SU-DHL-6 (cell line): ENCODE results near the gene TMIE.

Source experiments
- H2AFZ ChIP-seq: fragments of 200-600 bp; sonication (generic); 2 replicates; pipeline ENCODE4 v1.6.1; 2014; ENCODE audit warnings: low read depth, mild to moderate bottlenecking, moderate library complexity, mixed read lengths, antibody characterized with exemption, low read length; ENCODE audit not compliant: severe bottlenecking
- H3F3A ChIP-seq: fragments of 200-600 bp; shearing (Covaris generic); 2 replicates; pipeline ENCODE4 v1.6.0; 2016; ENCODE audit warnings: antibody characterized with exemption, mild to moderate bottlenecking; ENCODE audit not compliant: insufficient read depth
- H3K27ac ChIP-seq: fragments of 200-600 bp; sonication (generic); 2 replicates; pipeline ENCODE4 v1.5.1; 2016; ENCODE audit warnings: low read depth, mild to moderate bottlenecking, low read length, moderate library complexity, mixed read lengths
- H3K27me3 ChIP-seq: fragments of 200-600 bp; sonication (generic), shearing (Covaris generic); 2 replicates; pipeline ENCODE4 v1.6.0; 2014; ENCODE audit warnings: mild to moderate bottlenecking, low read length
- H3K36me3 ChIP-seq: fragments of 200-600 bp; sonication (generic); 2 replicates; pipeline ENCODE4 v1.6.1; 2014; ENCODE audit warnings: mild to moderate bottlenecking, low read length, mixed read lengths
- H3K4me2 ChIP-seq: fragments of 300-600, 200-600 bp; shearing (Covaris generic), sonication (generic); 2 replicates; pipeline ENCODE4 v1.6.0; 2014; ENCODE audit warnings: low read length, low read depth, mild to moderate bottlenecking; ENCODE audit not compliant: poor library complexity, severe bottlenecking
- H3K4me3 ChIP-seq: fragments of 200-600 bp; sonication (generic); 2 replicates; pipeline ENCODE4 v1.5.1; 2014; ENCODE audit warnings: antibody characterized with exemption, low read length, mild to moderate bottlenecking, mixed read lengths; ENCODE audit not compliant: insufficient read depth, poor library complexity, severe bottlenecking
- H3K79me2 ChIP-seq: fragments of 200-600 bp; sonication (generic); 2 replicates; pipeline ENCODE4 v1.6.1; 2014; ENCODE audit warnings: mild to moderate bottlenecking, low read length, moderate library complexity; ENCODE audit not compliant: insufficient read depth
- H3K9ac ChIP-seq: fragments of 200-600 bp; sonication (generic); 2 replicates; pipeline ENCODE4 v1.7.0; 2014; ENCODE audit warnings: mild to moderate bottlenecking, low read length
- H3K9me2 ChIP-seq: fragments of 200-600 bp; sonication (generic); replicated peaks from 2 replicates; pipeline ENCODE4 v1.6.1; 2014; ENCODE audit warnings: low read length; ENCODE audit not compliant: insufficient read depth
- H3K9me3 ChIP-seq: fragments of 200-600 bp; sonication (generic); 2 replicates; pipeline ENCODE4 v1.6.1; 2014; ENCODE audit warnings: low read length, mixed read lengths; ENCODE audit not compliant: insufficient read depth
- H4K20me1 ChIP-seq: fragments of 200-600 bp; sonication (generic); 2 replicates; pipeline ENCODE4 v1.6.1; 2014; ENCODE audit warnings: low read depth, mild to moderate bottlenecking, antibody characterized with exemption, low read length, moderate library complexity, mixed read lengths
- CTCF ChIP-seq: fragments of 200-600 bp; sonication (generic); IDR thresholded peaks from one replicate; pipeline ENCODE4 v1.5.1; 2017; ENCODE audit warnings: antibody characterized with exemption, mild to moderate bottlenecking, low read length, moderate library complexity; ENCODE audit not compliant: insufficient read depth, poor library complexity, severe bottlenecking
- EZH2phosphoT487 ChIP-seq: fragments of 200-600 bp; sonication (generic), shearing (Covaris generic); conservative IDR thresholded peaks from 2 replicates; pipeline ENCODE4 v1.6.1; 2018; ENCODE audit warnings: mild to moderate bottlenecking, antibody characterized with exemption, low read length, moderate library complexity, mixed read lengths

TMIE gene

GRCh38 chr3:46659285-46659684 lies 41.9 kb upstream of the TMIE start:
- H3K36me3 ChIP-seq: no peaks in the 10 kb centered on the region

GRCh38 chr3:46660003-46660402 lies 41.2 kb upstream of the TMIE start:
- H3K27ac ChIP-seq: no peak overlapping the region
- H2AFZ ChIP-seq: no peak overlapping the region
- no peaks in the 10 kb centered on the region for H3K79me2 ChIP-seq
- no peaks in the 10 kb centered on the region for H3K27me3 ChIP-seq
- H4K20me1 ChIP-seq: no peaks in the 10 kb centered on the region
- H3K4me2 ChIP-seq: no peak overlapping the region
- no peaks in the 10 kb centered on the region for H3F3A ChIP-seq
- no peak overlapping the region for H3K4me3 ChIP-seq
- no peaks in the 10 kb centered on the region for H3K9me2 ChIP-seq
- H3K9me3 ChIP-seq: no peaks in the 10 kb centered on the region
- no peak overlapping the region for H3K9ac ChIP-seq
- no peak for TF ChIP-seq CTCF
- no peak for TF ChIP-seq EZH2phosphoT487
- no peaks in the 10 kb centered on the region for H3K36me3 ChIP-seq

More at GRCh38 chr3:46659285-46659684, 41.9 kb upstream of the TMIE start:
- H3K4me3 ChIP-seq: no peak overlapping the region
- no peaks in the 10 kb centered on the region for H4K20me1 ChIP-seq
- H3K9ac ChIP-seq: no peak overlapping the region
- H3K9me3 ChIP-seq: no peaks in the 10 kb centered on the region
- TF ChIP-seq EZH2phosphoT487 (no peak), CTCF (no peak)
- H3K79me2 ChIP-seq: no peaks in the 10 kb centered on the region
- no peak overlapping the region for H3K27ac ChIP-seq
- no peaks in the 10 kb centered on the region for H3K27me3 ChIP-seq
- no peak overlapping the region for H2AFZ ChIP-seq
- no peak overlapping the region for H3K4me2 ChIP-seq
- no peaks in the 10 kb centered on the region for H3F3A ChIP-seq
- H3K9me2 ChIP-seq: no peaks in the 10 kb centered on the region

GRCh38 chr3:46660543-46661523 lies 40.4 kb upstream of the TMIE start:
- H2AFZ ChIP-seq: no peak overlapping the region
- H3K27ac ChIP-seq: no peak overlapping the region
- no peaks in the 10 kb centered on the region for H3F3A ChIP-seq
- no peak overlapping the region for H3K4me3 ChIP-seq
- H3K79me2 ChIP-seq: no peaks in the 10 kb centered on the region
- no peaks in the 10 kb centered on the region for H4K20me1 ChIP-seq
- no peak overlapping the region for H3K4me2 ChIP-seq
- TF ChIP-seq CTCF: no peak
- H3K9ac ChIP-seq: no peak overlapping the region
- no peaks in the 10 kb centered on the region for H3K36me3 ChIP-seq
- H3K9me2 ChIP-seq: no peaks in the 10 kb centered on the region
- H3K27me3 ChIP-seq: no peaks in the 10 kb centered on the region
- H3K9me3 ChIP-seq: no peaks in the 10 kb centered on the region
